HepG2 (cell line): ENCODE data around the gene MLANA. TPM values are rescaled to one million over a fixed set of nuclear protein-coding genes. Genes with fewer than 3 reads are reported as not detected.
A peak's percentile ranks its signal among the peaks of the same experiment; 100 is the strongest.

Experiments
- ATAC-seq: fragments of 200-7000 bp; cut with Tn5 transposase; 3 replicates; pipeline ENCODE4 v1.9.1; 2020; ENCODE audit warnings: mild to moderate bottlenecking, moderate library complexity
- BruUV-seq: library from RNA; stranded (reverse); fragments of 400-500 nt; replicated peaks from 2 replicates; lab custom pipeline; 2021; lab: Mats Ljungman, UMichigan
- CTCF ChIA-PET: fragments of 300-600 bp; formaldehyde crosslinking; extraction: SDS; loops from one replicate; lab custom pipeline; 2021; ENCODE audit warnings: low total read pairs, inconsistent platforms, low intra/inter-chr PET ratio; lab: Yijun Ruan, JAX
- POLR2A ChIA-PET: fragments of 350-600 bp; sonication (Branson Sonifier 250); formaldehyde crosslinking; loops from one replicate; lab custom pipeline; 2020; ENCODE audit warnings: antibody characterized with exemption, inconsistent platforms; lab: Yijun Ruan, JAX
- DNase-seq: peaks from one replicate; pipeline ENCODE4 v3.0.0-alpha.2; 2015; ENCODE audit warnings: low spot score
- FAIRE-seq: peaks from 3 replicates; lab custom pipeline; 2011; peaks lifted over from hg19 to GRCh38; lab: Jason Lieb, UNC
- H2AFZ ChIP-seq: one replicate; pipeline ENCODE4 v1.6.1; 2011; ENCODE audit warnings: low read length, inconsistent platforms
- H3K27ac ChIP-seq: fragments of 300-600 bp; 3 replicates; pipeline ENCODE4 v1.8.0; 2011; ENCODE audit warnings: mixed run types, mild to moderate bottlenecking, mixed read lengths, low read length, inconsistent platforms; ENCODE audit not compliant: insufficient read depth; ENCODE audit errors: extremely low read length
- H3K27me3 ChIP-seq, 2 experiments: fragments of 200-600 bp in 1 of 2; 2 replicates in 1 of 2; 3 replicates in 1 of 2; pipeline versions ENCODE4 v1.6.0 to v1.8.0; 2011; ENCODE audit warnings: low read length in 2 of 2, mild to moderate bottlenecking in 2 of 2, moderate library complexity in 2 of 2, inconsistent platforms in 1 of 2; ENCODE audit not compliant: insufficient read depth in 2 of 2, control insufficient read depth in 1 of 2
- H3K36me3 ChIP-seq, 2 experiments: fragments of 200-600 bp in 1 of 2; replicated peaks in 1 of 2; 2 replicates in 1 of 2; 3 replicates in 1 of 2; pipeline versions ENCODE4 v1.5.1 to v1.8.0; 2011; ENCODE audit warnings: low read length in 2 of 2, inconsistent platforms in 1 of 2; ENCODE audit not compliant: insufficient read depth in 2 of 2, control insufficient read depth in 1 of 2
- H3K4me1 ChIP-seq: 2 replicates; pipeline ENCODE4 v1.5.1; 2012; ENCODE audit warnings: low read length, inconsistent platforms; ENCODE audit not compliant: insufficient read depth
- H3K4me2 ChIP-seq: 2 replicates; pipeline ENCODE4 v1.6.0; 2011; ENCODE audit warnings: low read depth, low read length, inconsistent platforms
- H3K4me3 ChIP-seq, 3 experiments: fragments of 200-600 bp in 1 of 3; sonication (generic), shearing (Covaris generic) in 1 of 3; replicated peaks in 1 of 3; 2 replicates each; pipeline ENCODE4 v1.5.1; 2011 to 2016; ENCODE audit warnings: low read length in 3 of 3, inconsistent platforms in 2 of 3, low read depth in 2 of 3, mild to moderate bottlenecking in 2 of 3, control low read depth in 1 of 3, mixed read lengths in 1 of 3; ENCODE audit not compliant: insufficient read depth in 1 of 3
- H3K79me2 ChIP-seq: one replicate; pipeline ENCODE4 v1.6.1; 2011; ENCODE audit warnings: low read length, inconsistent platforms; ENCODE audit not compliant: insufficient read depth
- H3K9ac ChIP-seq: 2 replicates; pipeline ENCODE4 v1.6.0; 2011; ENCODE audit warnings: mild to moderate bottlenecking, low read depth, low read length, inconsistent platforms; ENCODE audit not compliant: insufficient read depth
- H3K9me3 ChIP-seq: 2 replicates; pipeline ENCODE4 v1.5.1; 2012; ENCODE audit warnings: mild to moderate bottlenecking, low read length
- H4K20me1 ChIP-seq: 2 replicates; pipeline ENCODE4 v1.6.0; 2011; ENCODE audit warnings: inconsistent platforms, mild to moderate bottlenecking, low read length, moderate library complexity; ENCODE audit not compliant: insufficient read depth
- EHMT2 ChIP-seq: fragments of 200-600 bp; sonication (generic); IDR thresholded peaks from 2 replicates; pipeline ENCODE4 v1.7.0; 2017; ENCODE audit warnings: antibody characterized with exemption, low read depth, low read length, borderline replicate concordance
- MAFK ChIP-seq, 2 experiments: IDR thresholded peaks in 1 of 2; conservative IDR thresholded peaks in 1 of 2; 2 replicates each; pipeline ENCODE4 v1.6.1; 2011; ENCODE audit warnings: improper control_type of control experiment in 2 of 2, low read length in 2 of 2
- RAD21 ChIP-seq: fragments of 450-650 bp; formaldehyde crosslinking; IDR thresholded peaks from 2 replicates; pipeline ENCODE4 v1.5.0; 2020; ENCODE audit warnings: mild to moderate bottlenecking
- SMARCC2 ChIP-seq: fragments of 450-650 bp; IDR thresholded peaks from 2 replicates; pipeline ENCODE4 v1.6.1; 2017; ENCODE audit warnings: antibody characterized with exemption, mild to moderate bottlenecking
- SMC3 ChIP-seq: IDR thresholded peaks from 2 replicates; pipeline ENCODE4 v1.6.1; 2011; ENCODE audit warnings: low read length, improper control_type of control experiment
- STAG1 ChIP-seq: sonication (generic); formaldehyde crosslinking; IDR thresholded peaks from 2 replicates; pipeline ENCODE4 v1.4.0; 2020; ENCODE audit warnings: missing genetic modification reagents
- ZNF7 ChIP-seq: IDR thresholded peaks from 2 replicates; pipeline ENCODE4 v1.6.1; 2016; ENCODE audit warnings: missing biosample characterization, missing genetic modification reagents
- WGBS: methylation state at CpG from one replicate; pipeline ENCODE4 v1.1.6; 2017; ENCODE audit warnings: low lambda C conversion rate; 5-methylcytosine and 5-hydroxymethylcytosine counted together
- in situ Hi-C: cut with HindIII; loops from 2 replicates; pipeline ENCODE4 v1.10.0; 2017; ENCODE audit warnings: low pct_unique_long_range_greater_than_20kb; ENCODE audit not compliant: extremely low pct_ligation_motif_present
- intact Hi-C: fragments of 100-400 bp; cut with micrococcal nuclease; formaldehyde crosslinking; loops from one replicate; pipeline ENCODE4 v1.10.0; 2022; ENCODE audit not compliant: unreplicated experiment
- polyA plus RNA-seq, 8 experiments: library from polyadenylated mRNA; depleted of rRNA in 3 of 8; stranded (reverse) in 7 of 8; unstranded in 1 of 8; fragments of >200 nt; fragmentation: Illumina TruSeq in 4 of 8; extraction: Trizol in 4 of 8; gene quantifications; 2 replicates each; pipeline versions ENCODE4 v1.2.1 to v1.2.3, GENCODE V29; 2011 to 2016; ENCODE audit warnings: low read depth in 4 of 8, missing spikeins in 1 of 8, mixed read lengths in 1 of 8; ENCODE audit not compliant: insufficient read depth in 1 of 8
- total RNA-seq, 5 experiments: library from RNA; depleted of rRNA; stranded (reverse); fragments of >200 nt; fragmentation: Illumina TruSeq; extraction: Trizol; gene quantifications; 2 replicates each; pipeline ENCODE4 v1.2.3, GENCODE V29; 2016; ENCODE audit warnings: low read depth in 1 of 5
- TF ChIP-seq, protein P1 (sequence below): sonication (generic); formaldehyde crosslinking; IDR thresholded peaks from 2 replicates; pipeline ENCODE4 v1.5.0; 2020; ENCODE audit warnings: mild to moderate bottlenecking, missing genetic modification reagents, moderate library complexity
- TF ChIP-seq, protein P2 (sequence below): sonication (generic); formaldehyde crosslinking; IDR thresholded peaks from 2 replicates; pipeline ENCODE4 v1.9.0; 2022; ENCODE audit warnings: low read depth, missing genetic modification reagents

The MLANA gene
- total and polyA plus RNA-seq, 2 of the 13 experiments (the other 11 are each of a cell fraction or from before 2014, with no cell fraction given), result 0.11 to 0.18 TPM

DNA sequence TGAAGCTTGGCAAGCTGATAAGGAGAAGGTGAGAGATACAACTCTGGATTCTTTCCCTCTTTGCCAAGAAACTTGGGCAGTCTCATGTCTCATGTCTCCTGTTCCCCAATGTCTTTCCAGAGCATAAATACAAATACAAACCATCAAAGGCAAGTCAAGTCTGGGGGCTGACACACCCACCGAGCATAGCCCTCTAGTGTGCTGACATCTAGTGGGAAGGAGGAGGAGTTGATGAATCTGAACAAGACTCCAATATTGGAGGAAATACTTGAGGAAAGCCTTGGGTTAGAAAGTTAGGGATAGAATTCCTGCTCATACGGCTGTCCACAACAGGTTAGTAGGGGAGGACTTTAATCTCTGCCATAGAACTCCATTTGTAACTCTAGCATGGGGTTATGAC is 8.6 kb downstream of the MLANA start:
- ATAC-seq, result no peak

More for the DNA sequence above, 8.6 kb downstream of the MLANA start:
- peak; percentile 56 for FAIRE-seq
- WGBS, result 69% methylated on average over 2 of the region's 2 CpGs
- no peak for DNase-seq
- CTCF ChIA-PET, result interaction anchor here (1.3 kb wide), 1 partner anchor 155 kb away, joined by 3 read pairs; no protein-coding TSS in a partner anchor
- H2AFZ ChIP-seq, result no peak overlapping the region
- H3K79me2 ChIP-seq, result no peaks in the 10 kb centered on the region
- intact Hi-C loops (no loop called here), in situ Hi-C loops (no loop called here)
- no peak overlapping the region for H3K27ac ChIP-seq
- H3K4me3 ChIP-seq, result no peak overlapping the region
- POLR2A ChIA-PET, result no interaction called here
- no peak overlapping the region for H3K4me2 ChIP-seq
- H3K27me3 ChIP-seq, result no peaks in the 10 kb centered on the region
- no peaks in the 10 kb centered on the region for H4K20me1 ChIP-seq
- TF ChIP-seq EHMT2, result peak; percentile 45; the same call in 1 of the 2 replicates
- TF ChIP-seq STAG1, result peak; percentile 40
- peak; percentile 26; the same call in 1 of the 2 replicates for TF ChIP-seq RAD21 (CRISPR knock-in tag)
- TF ChIP-seq ZNF7, result no peak
- TF ChIP-seq, protein P1, sequence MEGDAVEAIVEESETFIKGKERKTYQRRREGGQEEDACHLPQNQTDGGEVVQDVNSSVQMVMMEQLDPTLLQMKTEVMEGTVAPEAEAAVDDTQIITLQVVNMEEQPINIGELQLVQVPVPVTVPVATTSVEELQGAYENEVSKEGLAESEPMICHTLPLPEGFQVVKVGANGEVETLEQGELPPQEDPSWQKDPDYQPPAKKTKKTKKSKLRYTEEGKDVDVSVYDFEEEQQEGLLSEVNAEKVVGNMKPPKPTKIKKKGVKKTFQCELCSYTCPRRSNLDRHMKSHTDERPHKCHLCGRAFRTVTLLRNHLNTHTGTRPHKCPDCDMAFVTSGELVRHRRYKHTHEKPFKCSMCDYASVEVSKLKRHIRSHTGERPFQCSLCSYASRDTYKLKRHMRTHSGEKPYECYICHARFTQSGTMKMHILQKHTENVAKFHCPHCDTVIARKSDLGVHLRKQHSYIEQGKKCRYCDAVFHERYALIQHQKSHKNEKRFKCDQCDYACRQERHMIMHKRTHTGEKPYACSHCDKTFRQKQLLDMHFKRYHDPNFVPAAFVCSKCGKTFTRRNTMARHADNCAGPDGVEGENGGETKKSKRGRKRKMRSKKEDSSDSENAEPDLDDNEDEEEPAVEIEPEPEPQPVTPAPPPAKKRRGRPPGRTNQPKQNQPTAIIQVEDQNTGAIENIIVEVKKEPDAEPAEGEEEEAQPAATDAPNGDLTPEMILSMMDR (CRISPR knock-in tag), result peak; percentile 47
- TF ChIP-seq SMARCC2, result no peak
- no peak for TF ChIP-seq MAFK (conservative IDR thresholded peaks at IDR 0.05 in 1 of 2, IDR thresholded peaks at IDR 0.05 in 1 of 2; ENCODE audit: low read length in 2 of 2)
- TF ChIP-seq, protein P2, sequence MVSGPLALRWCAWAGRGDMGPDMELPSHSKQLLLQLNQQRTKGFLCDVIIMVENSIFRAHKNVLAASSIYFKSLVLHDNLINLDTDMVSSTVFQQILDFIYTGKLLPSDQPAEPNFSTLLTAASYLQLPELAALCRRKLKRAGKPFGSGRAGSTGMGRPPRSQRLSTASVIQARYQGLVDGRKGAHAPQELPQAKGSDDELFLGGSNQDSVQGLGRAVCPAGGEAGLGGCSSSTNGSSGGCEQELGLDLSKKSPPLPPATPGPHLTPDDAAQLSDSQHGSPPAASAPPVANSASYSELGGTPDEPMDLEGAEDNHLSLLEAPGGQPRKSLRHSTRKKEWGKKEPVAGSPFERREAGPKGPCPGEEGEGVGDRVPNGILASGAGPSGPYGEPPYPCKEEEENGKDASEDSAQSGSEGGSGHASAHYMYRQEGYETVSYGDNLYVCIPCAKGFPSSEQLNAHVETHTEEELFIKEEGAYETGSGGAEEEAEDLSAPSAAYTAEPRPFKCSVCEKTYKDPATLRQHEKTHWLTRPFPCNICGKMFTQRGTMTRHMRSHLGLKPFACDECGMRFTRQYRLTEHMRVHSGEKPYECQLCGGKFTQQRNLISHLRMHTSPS (CRISPR knock-in tag), result no peak
- TF ChIP-seq SMC3, result peak; percentile 26; the same call in 1 of the 2 replicates
- H3K36me3 ChIP-seq, result no peaks in the 10 kb centered on the region
- H3K4me1 ChIP-seq, result peaks cover 78% of the 10 kb centered on the region
- H3K9ac ChIP-seq, result peak overlapping the region; percentile 2; the same call in 1 of the 2 replicates
- BruUV-seq, result no TSS peak
- H3K9me3 ChIP-seq, result no peaks in the 10 kb centered on the region
